ENCODE measurements around the gene ZNF397.

Gene ZNF397

DNA sequence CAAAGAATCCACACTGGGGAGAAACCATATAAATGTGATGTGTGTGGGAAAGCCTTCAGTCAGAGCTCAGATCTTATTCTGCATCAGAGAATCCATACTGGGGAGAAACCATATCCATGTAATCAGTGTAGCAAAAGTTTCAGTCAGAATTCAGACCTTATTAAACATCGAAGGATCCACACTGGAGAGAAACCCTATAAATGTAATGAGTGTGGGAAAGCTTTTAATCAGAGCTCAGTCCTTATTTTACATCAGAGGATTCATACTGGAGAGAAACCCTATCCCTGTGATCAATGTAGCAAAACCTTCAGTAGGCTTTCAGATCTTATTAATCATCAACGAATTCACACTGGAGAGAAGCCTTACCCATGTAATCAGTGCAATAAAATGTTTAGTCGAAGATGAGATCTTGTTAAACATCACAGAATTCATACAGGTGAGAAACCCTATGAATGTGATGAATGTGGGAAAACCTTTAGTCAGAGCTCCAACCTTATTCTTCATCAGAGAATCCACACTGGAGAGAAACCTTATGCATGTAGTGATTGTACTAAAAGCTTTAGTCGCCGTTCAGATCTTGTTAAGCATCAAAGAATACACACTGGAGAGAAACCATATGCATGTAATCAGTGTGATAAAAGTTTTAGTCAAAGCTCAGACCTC is 65.9 kb downstream of the ZNF397 start:
- no peak for DNase-seq
